Smooth muscle cell of the brain vasculature (primary cell): ENCODE results near the gene HIKESHI.

Source experiments
- DNase-seq: peaks from one replicate; pipeline ENCODE4 v3.0.0-alpha.2; 2012; ENCODE audit warnings: low read depth, low spot score

Gene HIKESHI

GRCh38 chr11:86374586-86374985, 72.5 kb downstream of the HIKESHI start, which contains the start of gene CCDC81:
TSS of gene CCDC81 (plus strand) at chr11:86374887. CDS start at chr11:86375164, 277 bp downstream.
- DNase-seq, result no peak

GRCh38 chr11:86377972-86378371, 75.9 kb downstream of the HIKESHI start:
- no peak for DNase-seq

- no peak for DNase-seq
These were observed 78.4 kb downstream of the HIKESHI start for GRCh38 chr11:86380295-86381059.

- DNase-seq, result no peak
These were observed 81.3 kb downstream of the HIKESHI start for GRCh38 chr11:86383041-86383955.

- no peak for DNase-seq
These were observed 84.2 kb downstream of the HIKESHI start for GRCh38 chr11:86386283-86386682.

- DNase-seq, result no peak
These were observed 84.7 kb downstream of the HIKESHI start for GRCh38 chr11:86386746-86387145.

GRCh38 chr11:86388198-86388597, 86.2 kb downstream of the HIKESHI start:
- DNase-seq, result no peak

GRCh38 chr11:86390487-86390886, 88.4 kb downstream of the HIKESHI start:
- no peak for DNase-seq

GRCh38 chr11:86395061-86395551, 93.1 kb downstream of the HIKESHI start:
- no peak for DNase-seq
